ENCODE data around the gene SYP. TPM values are rescaled to one million over a fixed set of nuclear protein-coding genes. Genes with fewer than 3 reads are reported as not detected.
"Not testable (repeated sequence)": the region's sequence is repeated elsewhere in the genome, so short reads cannot be mapped to it uniquely, and the experiment has no call there.

SYP gene
- polyA plus RNA-seq, 4 donors: 2.1 to 3.4 (median 2.9) TPM

DNA sequence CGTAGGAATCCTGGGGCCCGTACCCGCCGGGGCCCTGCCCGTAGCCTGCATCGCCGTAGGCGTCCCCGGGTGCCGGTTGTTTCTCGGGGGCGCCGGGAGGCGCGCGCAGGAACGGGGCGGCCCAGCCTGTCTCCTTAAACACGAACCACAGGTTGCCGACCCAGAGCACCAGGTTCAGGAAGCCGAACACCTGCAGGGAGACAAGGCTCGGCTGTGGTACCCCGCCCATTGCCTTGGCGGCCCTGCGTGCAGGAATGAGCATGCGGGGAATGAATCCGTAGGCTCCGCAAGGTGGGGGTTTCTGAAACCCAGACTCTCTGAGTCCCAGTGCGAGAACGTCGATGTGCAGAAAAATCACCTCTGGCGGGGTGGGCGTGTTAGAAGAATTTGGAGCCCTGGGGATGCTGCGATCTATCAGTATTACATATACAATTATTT, 8.4 kb downstream of the SYP start:
- DNase-seq (ENCODE audit: low read depth in 4 of 4, low spot score in 2 of 4): no peak

DNA sequence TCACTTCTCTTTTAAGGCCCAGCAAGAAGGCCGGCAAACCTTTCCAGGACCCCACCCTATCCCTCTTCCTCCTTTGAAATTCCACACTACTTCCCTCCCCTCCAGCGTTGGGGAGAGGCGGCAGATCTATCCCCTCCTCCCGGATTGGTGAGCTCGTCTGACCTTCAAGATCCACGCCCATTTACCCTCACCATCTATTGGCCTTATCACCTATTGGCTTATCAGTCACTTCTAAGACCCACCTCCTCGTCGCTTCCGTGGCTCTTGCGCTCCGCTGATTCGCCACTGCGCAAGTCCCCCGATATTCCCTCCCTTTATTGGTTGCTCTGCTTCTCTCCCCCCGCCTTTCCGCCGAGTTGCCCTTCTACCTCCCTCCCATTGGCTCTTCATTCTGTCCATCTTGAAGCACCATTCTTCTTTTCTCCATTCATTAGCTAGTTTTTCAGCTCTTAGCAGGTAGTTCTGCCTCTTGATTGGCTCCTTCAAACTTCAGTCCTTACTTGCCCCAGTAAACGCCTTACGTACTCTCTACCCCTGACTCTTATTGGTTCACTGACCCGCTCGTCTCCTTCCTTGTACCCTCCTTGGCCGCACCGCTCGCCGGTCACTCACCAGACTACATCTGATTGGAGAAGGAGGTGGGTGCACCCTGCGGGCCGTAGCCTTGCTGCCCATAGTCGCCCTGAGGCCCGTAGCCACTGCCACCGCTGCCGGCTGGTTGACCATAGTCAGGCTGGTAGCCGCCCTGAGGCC, 9.0 kb downstream of the SYP start:
- peak; percentile 80 to 92 (median 90) for DNase-seq (ENCODE audit: low read depth in 4 of 4, low spot score in 2 of 4)

DNA sequence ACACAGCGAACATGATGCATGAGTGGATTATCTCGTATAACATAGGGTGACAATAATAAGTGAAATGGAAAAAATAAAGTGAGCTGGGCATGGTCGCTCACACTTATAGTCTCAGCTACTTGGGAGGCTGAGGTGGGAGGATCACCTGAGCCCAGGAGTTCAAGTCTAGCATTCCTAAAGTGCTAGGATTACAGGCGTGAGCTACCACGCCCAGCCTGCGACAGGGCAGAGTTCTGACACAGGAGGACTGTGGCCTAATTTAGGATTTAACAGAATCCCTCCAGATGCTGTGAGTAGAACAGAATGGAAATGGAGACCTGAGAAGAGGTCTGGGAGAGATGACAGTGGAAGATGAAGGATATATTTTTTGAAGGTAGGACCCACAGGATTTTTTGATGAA, 10.4 kb downstream of the SYP start:
- DNase-seq (ENCODE audit: low read depth in 4 of 4, low spot score in 2 of 4): no peak

DNA sequence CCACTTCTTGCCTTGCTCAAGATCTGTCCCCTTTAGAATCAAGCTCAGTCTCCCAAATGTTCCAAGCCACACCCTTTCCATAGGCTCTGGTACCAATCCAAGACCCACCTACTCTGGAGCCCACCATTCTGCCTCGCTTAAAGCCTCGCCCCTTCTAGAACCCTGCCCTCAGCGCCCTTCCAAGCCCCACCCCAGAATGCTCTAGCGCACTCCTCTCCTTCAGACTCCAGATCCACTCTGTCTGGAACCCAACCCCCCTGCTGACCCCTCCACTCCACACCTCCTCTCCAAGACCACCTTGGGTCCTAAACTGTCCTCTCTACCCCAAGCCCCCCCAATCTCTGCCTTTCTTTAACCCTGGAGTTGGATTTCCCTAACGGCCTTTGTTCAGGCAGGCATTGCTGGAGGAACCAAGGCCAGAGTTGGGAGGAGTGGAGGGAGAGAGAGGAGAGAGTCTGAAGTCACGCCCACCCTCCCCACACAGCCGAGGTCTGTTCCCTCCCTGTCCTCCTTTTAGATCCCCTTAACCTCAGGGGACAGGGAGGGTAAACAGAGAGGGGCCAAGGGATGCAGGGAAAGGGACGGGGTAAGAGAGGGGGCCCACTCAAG, 11.4 kb downstream of the SYP start:
- DNase-seq (ENCODE audit: low read depth in 4 of 4, low spot score in 2 of 4): no peak

DNA sequence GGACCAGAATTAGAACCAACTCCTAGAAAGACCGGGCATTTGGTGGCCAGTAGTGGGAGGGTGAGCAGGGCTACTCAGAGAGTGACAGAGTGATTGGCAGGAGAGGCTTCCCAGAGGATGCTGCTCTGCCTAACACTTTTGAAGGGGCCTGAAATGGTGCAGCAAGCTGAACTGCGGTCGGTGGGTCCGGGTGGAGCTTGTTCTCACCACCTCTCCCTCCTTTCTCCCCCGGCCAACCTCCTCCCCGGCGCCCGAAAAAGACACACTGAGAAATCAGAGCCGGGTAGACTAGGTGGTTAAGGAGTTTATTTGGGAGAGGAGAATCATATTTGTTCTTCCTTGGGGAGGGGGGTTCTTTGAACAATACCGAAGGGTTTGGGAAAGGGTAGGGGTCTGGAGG, 12.5 kb downstream of the SYP start:
- DNase-seq (ENCODE audit: low read depth in 4 of 4, low spot score in 2 of 4): no peak

DNA sequence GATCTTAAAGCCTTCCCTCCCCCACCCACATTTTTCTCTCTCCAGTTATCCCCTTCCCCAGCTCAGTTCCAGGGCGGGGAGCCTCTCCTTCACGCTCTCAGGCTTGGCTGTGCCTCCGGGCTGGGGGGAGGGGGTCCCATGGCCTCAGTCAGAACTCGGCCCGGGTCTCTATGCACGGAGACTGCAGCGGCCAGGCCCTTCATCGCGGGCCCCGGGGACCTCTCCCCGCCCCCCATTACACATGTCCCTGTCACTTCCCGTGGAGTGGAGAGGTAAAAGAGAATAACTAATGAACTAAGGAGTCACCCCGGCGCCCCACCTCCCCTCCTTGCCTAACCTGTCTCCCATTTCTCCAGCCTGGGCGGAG, 13.0 kb downstream of the SYP start:
- DNase-seq (ENCODE audit: low read depth in 4 of 4, low spot score in 2 of 4): no peak

DNA sequence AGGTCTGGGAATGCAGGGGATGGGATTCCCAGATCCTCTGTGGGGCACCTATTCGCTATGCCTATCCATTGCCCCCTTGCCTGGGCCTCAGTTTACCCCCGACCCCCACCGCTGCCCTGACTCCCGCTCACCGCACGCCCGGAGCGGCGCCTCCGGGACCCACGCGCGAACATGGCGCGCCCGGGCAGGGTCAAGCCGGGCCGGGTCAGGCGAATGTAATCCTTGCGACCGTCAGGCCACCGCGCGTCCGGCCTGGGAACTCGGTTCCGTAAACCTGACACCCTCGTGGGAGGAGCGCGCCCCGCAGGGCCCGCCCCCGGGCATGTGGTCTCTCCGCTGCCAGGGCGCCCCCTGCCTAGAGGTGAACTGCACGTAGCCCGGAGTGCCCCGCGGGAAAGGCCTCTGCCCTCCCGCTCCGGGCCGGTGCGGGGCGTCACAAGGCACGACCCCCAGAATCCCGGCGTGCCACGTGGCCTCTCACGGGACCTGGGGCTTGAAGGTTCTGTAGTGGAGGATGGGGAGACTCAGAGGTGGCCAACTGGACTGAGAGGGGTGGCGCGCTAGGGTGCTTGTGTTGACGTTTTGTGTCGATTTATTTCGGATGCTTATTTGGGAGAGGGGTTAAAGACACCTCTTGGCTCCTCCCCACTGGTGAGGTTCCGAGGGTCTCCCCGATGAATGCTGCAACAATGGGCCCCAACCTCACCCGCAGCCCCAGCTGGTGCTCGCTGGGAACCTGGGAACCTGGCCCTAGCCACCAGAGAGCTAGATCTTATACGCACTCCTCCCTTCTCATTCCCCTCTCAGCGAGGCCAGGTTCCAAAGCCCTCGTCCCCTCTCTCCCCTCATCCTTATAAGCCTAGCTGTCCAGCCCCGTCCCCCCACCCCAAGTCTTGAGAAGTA, 13.6 kb downstream of the SYP start, which contains the start of gene PRICKLE3:
PRICKLE3 (minus strand) TSS at position 249 of the 903 bp plus-strand sequence; CDS start at position 173, 76 bp downstream.
- DNase-seq (ENCODE audit: low read depth in 4 of 4, low spot score in 2 of 4): no peak

DNA sequence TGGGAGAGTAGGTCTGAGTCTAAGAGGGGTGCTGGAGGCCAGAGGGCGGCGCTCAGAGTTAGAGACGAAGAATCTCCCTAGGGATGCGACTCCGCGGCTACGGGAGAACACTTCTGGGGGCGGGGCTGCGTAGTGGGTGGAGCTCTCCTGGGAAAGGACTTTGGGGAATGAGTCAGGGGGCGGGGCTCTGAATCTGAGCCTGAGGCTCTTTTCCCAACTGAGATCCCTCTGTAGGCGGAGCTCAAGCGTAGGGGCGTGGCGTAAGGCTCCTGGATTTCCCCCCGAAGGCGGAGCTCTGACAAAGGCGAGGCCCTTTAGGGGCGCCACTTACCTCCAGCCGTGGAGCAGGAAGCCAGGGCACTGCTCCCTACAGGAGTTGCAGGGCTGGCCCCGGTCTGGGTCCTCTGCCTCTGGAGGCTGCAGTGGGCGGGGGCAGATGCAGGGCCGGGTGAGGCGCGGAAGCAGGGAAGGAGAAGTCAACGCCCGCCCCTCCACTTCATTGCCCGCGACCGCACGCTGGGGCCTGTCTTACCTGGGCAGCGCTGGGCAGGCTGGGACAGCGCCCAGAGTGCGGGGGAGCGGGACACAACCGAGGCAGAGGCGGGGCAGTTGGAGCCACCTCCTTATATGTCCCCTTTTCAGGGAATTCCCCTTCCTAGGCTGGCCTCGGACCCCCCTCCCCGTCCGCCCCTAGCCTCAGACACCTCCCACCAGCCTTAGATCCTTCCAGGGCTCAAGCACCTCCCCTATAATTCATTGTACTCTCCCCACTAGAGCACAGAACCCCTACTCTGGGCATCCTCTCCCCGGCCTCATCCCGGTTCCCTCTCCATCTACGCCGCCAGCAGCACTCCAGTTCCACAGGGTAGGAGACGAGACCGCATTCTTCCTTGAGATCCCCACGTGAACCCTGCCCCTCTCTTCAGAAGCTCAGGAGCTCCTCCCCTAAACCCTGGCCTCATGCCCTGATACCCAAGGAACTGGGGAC, 15.4 kb downstream of the SYP start:
- DNase-seq (ENCODE audit: low read depth in 4 of 4, low spot score in 2 of 4): peak in 1 of 4 donors; percentile 83

DNA sequence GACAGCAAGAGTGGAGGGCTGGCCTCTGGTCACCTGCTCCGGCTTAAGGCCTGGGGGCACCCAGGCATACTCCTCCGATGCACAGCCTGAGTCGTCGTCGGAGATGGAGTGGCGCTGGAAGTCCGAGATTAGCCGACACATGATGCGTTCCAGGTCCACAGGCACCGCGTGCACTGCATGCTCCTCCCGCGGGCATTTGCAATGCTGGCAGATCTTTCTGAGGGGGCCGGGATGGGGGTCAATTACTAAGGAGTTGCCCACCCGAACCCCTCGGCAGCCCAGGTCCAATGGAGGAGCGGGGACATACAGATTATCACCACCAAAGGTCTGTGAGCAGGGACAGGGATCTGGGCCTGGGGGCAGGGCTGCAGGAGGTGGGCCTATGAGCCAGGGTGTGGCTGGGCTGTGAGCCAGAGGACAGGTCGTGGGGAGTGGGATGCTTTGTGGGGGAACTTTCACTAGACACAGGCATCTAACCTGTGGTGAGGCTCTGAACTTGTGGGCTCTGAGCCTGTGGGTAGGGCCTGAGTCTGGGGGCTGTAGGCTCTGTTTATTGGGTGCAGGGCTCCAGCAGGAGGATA, 16.2 kb downstream of the SYP start:
- DNase-seq (ENCODE audit: low read depth in 4 of 4, low spot score in 2 of 4): no peak

DNA sequence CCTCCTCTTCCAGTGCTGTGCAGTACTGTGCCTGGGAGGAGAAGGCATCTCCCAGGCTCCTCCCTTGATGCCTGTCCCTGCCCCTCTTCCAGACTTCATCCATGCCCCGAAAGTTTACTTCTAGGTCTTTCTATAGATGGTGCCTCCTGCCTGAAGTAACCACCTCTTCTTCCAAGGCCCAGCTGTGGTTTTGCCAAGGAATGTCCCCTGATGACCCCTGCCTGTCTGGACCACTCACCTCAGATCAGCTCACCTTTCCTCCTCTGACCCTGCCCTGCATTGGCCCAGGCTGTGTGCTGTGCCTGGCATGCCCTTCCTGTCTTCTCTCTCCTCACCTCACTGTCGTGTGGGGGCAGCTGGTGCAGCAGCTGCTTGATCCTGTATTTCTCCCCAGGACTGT, 20.6 kb downstream of the SYP start:
- no peak for DNase-seq (ENCODE audit: low read depth in 4 of 4, low spot score in 2 of 4)

DNA sequence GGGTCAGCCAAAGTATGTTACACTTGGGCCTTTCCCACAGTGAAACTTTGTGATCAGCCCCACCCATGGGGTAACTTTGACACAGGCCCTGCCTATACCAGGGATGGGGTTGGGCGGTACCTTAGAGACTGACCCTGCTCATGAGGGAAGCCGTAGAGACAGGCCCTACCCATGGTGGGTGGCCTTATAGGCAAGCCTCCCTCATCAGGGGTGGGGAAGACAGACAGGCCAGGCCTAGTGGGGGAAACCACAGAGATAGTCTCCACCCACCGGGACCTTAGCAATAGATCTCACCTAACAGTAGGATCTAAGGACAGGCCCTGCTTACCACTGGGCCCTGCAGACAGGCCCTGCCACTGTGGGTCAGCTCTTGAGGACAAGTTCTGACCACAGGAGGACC, 21.5 kb downstream of the SYP start:
- no peak for DNase-seq (ENCODE audit: low read depth in 4 of 4, low spot score in 2 of 4)

DNA sequence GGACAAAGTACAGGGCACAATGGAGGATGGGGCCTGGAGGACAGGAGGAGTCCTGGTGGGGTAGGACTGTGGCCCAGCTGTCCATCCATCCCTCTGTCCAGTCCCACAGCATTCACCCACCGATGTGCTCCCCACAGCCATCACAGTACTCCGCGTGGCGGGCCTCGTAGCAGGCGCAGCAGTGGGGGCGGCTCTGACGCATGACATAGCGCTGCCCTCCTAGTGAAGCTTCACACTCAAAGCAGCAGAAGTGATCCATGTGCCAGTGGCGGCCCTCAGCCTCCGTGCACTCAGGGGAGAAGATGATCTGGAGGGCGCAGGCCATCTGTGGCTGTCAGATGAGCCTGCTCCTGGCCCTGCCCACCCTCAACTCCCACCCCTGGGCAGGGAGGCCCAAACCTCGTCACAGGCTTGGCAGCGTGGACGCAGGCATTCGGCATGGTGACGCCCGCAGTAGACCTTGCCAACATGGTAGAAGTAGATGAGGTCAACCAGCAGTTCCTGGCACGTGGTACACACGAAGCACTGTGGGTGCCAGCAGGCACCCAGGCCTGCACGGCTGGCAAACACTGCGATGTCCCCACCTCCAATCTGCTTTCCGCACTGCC, 22.0 kb downstream of the SYP start:
- no peak for DNase-seq (ENCODE audit: low read depth in 4 of 4, low spot score in 2 of 4)

DNA sequence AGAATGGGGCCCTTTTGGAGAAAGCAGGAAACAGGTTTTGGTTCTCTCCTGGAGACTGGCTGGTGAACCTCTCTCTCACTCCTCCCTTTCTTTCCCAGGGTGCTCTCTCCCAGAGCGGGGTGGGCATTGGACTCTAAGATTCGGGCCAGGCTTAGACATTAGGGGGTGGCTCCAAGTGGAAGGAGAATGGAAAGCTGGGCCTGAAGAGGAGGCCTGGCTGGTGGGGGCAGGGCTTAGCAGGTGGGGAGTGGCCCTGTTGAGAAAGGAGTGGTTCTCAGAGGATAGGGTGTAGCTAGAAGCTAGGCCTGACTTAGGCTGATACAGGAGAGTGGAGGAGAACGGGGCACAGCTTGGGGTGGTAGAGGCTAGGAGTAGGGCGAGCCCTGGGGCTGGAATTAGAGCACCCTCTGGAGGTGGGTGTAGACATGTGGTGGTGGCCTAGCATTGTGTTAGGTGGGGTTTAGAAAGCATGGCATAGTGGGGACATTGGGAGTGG, 22.6 kb downstream of the SYP start:
- no peak for DNase-seq (ENCODE audit: low read depth in 4 of 4, low spot score in 2 of 4)

DNA sequence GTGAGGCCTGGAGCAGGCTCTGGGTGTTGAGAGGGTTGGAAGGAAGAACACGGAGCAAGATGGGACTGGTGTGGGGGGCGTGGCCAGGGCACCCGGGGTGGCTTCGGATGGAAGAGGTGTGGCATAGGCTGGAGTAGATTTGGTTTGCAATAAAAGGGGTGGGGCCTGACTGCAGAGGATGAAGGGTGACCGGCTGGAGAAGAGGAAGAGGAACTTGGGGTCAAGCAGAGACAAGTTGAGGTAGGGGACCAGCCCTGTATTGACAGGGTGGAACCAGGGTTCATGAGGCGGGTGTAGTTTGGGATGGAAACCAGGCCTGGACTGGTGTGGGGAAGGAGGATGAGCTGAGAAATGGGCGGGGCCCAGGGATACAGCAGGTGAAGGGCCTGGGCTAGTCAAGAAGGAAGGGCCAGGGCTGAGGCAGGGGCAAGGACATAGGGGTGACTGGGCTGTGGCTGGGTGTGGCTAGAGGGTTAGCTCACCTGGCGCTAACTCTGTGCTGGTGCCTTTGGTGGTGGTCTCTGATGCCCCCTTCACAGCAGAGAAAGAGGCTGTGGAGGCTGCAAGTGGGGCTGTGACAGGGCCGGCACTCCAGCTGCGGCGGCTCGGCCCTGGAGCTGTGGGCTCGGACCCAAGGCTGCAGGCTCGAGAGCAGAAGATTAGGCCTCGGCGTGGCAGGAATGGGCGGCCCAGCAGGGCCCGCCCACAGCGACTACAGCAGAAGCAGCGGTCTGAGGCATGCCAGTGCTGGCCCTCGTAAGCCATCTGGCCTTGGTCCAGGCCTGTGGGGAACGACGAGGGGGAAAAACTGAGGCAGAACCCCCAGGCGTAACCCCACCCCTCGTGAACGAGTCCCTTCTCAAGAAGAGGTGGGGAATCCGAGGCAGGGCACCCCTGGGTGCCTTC, 23.3 kb downstream of the SYP start:
- no peak for DNase-seq (ENCODE audit: low read depth in 4 of 4, low spot score in 2 of 4)

DNA sequence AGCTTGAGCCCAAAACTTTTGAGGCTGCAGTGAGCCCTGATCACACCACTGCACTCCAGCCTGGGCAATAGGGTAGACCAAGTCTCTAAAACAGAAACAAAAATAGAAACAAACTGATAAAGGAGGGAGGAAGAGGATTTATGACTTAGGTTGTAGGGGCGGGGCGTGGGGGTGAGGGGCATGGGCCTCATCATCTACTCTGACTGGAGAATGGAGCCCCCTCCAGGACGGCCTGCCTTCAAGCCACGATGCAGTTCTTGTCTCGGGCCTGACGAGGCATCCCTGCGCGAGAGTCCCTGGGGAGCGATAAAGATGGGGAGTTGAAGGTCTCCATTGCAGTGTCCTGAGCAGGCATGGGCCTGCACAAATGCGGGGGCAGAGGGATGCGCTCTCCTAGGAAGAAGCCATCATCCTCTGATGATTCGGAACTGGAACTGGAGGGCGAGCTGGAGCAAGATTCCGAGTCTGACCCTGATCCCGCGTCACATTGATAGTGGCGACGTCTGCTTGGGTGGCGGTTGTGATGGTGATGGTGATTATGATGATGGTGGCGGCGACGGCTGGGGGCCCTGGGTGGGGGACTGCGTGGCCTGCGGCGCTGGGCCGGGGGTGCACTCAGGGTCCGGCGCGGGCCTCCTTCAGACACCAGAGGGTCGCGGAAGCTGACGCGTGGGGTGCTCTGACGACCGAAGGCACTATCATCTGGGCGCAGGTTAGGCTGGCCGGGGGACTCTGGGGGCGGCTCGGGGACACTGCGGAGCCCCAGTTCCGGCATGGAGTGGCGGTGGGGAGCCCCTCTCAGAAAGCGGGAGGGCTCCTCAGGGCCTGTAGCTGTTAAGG, 24.3 kb downstream of the SYP start:
- no peak for DNase-seq (ENCODE audit: low read depth in 4 of 4, low spot score in 2 of 4)

DNA sequence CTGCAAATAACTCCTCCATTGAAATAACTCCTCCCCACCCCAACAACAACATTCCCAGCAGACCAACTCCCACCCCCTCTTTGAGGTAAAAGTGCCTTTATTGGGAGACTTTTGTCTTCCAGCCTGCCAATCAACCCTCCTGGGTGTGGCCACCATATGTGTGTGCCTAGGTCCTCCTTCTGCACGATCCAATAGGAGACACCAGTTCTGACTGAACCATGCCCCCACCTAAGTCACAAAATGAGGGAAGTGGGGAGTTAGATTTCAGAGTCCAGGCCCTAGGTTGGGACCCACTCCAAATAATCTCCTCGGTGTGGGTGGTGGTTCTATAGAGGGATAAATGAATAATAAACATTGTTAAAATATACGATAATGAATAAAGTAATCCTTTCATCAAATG, 25.3 kb downstream of the SYP start:
- no peak for DNase-seq (ENCODE audit: low read depth in 4 of 4, low spot score in 2 of 4)

DNA sequence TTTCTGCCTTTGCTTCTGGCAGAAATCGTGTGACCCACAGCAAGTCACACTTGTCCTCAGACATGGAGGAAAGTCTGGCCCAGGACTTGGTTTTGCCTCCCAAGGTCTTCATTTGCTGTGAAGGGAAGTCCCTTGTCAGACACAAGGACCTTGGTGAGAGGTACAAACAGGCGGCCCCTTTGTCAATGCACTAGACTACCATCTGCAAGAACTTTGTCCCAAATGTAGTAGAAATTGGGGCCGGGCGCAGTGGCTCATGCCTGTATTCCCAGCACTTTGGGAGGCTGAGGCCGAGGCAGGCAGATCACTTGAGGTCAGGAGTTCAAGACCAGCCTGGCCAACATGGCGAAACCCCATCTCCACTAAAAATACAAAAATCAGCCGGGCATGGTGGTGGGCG, 26.4 kb downstream of the SYP start:
- DNase-seq (ENCODE audit: low read depth in 4 of 4, low spot score in 2 of 4): not testable (repeated sequence)

Data from left renal cortex interstitium (tissue), 4 donors.